ENCODE measurements around the gene SHB. TPM values are rescaled to one million over a fixed set of nuclear protein-coding genes. Genes with fewer than 3 reads are reported as not detected.

Gene SHB
- polyA plus RNA-seq, 1 donor = 9.1 TPM

- DNase-seq = no peak
Measured at GRCh38 chr9:38022995-38023394, 46.0 kb downstream of the SHB start.

DNA sequence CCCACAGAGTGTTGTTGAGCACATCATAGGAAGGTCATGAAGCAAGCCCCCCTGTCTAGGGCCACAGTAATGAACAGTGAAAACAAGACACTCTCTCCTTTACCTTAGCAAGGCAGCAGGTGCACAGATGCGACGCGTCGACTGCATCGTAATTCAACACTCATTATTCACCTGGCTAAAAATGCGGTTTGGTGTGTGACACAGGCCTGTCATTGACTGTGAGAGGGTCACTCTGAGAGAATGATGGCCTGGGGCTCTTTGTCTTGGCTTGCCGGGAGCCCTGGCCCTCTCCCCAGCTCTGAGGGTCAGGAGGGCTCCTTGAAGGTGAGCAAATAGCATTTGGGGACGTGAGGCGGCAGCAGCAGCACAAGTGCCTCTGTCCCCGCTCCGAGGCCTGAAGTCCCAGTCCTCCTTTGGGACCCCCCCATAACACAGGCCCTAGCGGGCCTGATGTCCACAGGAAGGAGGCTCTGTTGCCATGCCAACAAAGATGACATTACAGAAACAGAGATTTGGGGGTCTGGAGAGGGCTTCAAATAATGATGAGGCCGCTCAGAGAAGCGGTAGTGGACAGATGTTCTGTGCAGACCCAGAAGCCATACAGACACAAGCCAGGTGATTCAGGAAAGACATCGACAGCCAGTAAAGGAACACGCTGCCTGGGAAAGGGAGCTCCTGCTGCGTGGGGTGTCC, 46.7 kb downstream of the SHB start:
- DNase-seq = no peak

- DNase-seq = no peak
Measured at GRCh38 chr9:38020151-38021076, 48.6 kb downstream of the SHB start.

GRCh38 chr9:38019731-38020130, 49.3 kb downstream of the SHB start:
- DNase-seq = no peak

- no peak for DNase-seq
Measured at GRCh38 chr9:38018958-38019602, 49.9 kb downstream of the SHB start.

GRCh38 chr9:38018241-38018957, 50.6 kb downstream of the SHB start:
- DNase-seq = no peak

DNA sequence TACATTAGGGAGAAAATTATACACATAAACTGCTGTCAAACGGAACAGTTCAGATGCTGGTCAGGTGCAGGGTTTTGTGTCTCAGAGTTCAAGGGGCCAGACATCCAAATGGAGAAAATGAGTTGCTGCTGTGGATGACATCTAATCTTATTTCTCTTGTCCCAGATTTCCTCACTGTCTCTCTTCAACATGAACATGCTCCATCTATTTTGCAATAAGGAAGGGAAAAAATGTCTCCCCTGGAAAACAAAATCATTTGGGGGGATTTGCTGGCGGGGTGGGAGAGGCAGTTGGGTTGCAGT, 51.2 kb downstream of the SHB start:
- DNase-seq = no peak

GRCh38 chr9:38017149-38017884, 51.7 kb downstream of the SHB start:
- DNase-seq = no peak

GRCh38 chr9:38016375-38017135, 52.5 kb downstream of the SHB start:
- no peak for DNase-seq

- DNase-seq = no peak
Measured at GRCh38 chr9:38015906-38016305, 53.1 kb downstream of the SHB start.

DNA sequence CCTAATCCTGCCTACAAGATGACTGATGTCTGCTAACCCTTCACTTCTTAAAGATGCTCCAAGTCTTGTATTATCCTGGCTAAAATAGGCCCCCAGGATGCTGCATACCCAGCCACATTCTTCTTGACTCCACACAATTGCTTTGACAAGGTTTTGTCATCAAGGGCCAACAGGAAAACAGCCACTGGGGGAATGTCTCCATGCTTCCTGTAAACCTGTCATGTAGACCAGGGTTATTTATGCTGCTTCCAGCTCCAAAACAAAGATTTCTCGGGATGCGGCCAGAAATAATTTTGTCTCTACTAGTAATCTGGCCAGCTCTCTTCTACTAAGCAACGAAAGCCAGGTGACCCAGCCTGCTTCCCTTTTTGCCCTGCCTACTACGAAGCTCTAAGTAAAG, 53.8 kb downstream of the SHB start:
- no peak for DNase-seq

GRCh38 chr9:38012767-38013450, 56.1 kb downstream of the SHB start:
- no peak for DNase-seq

- DNase-seq = no peak
Measured at GRCh38 chr9:38011991-38012390, 57.0 kb downstream of the SHB start.

GRCh38 chr9:38010918-38011704, 57.9 kb downstream of the SHB start:
- no peak for DNase-seq

DNA sequence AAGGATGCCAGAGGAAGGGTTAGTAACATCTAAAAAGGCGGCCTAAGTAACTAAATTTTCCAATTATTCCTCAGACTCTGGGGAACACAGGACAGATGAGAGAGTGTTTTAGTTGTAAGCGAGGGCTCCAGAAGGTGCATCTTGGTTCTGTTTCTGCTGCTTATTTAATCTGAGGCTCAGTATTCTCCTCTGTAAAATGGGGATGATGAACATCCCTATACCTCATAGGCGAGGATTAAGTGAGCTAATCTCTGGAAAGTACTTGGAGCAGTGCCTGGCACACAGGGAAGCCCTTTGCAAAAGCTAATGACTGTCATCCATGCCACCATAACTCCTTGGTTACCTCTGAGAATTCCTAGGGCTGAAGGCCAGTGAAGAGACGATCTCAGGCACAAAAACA, 59.0 kb downstream of the SHB start:
- DNase-seq = no peak

DNA sequence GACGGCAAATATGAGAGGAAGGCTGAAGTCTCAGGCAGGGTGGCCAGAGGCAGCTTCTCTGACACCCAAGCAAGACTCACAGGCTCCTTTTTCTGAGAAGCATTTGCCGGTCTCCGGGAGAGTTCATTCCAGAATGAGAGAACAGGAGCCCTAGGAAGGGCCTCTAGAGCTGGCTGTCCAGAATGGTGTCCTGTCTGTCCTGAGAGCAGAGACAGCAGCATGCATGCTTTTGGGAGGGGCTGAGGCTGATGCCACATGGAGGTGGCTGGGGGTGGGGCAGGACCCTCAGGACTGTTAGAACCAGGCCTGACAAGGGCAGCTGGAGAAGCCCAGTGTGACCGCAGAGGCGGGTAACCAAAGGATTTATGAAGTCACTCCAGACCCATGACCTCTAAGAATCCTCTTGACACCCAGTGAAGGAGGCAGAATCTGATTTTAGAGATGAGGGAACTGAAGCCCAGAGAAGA, 60.0 kb downstream of the SHB start:
- DNase-seq = no peak

- no peak for DNase-seq
Measured at GRCh38 chr9:38008168-38009034, 60.6 kb downstream of the SHB start.

DNA sequence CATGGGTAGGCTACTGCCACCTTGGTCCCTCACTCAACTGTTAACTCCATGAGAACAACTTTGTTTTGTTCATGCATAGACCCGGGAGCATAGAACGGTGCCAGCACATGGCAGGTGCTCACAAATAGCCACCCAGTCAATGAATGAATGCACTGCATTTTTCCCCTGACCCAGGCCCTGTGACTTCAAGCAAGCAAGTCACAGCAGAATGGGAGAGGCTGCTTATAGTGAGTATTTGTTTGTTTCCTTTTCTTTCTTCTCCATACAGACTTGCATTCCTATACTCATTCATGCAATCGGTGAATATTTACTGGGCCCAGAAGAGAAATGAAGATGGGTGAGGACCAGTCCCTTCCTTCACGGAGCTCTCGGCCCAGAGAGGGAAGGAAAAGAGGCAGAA, 62.0 kb downstream of the SHB start:
- DNase-seq = no peak

GRCh38 chr9:38006163-38006562, 62.9 kb downstream of the SHB start:
- DNase-seq = no peak
